GM21717 (cell line): ENCODE results near the gene SARM1.

Experiments
- ATAC-seq: cut with Tn5 transposase; IDR thresholded peaks from one replicate; pipeline ENCODE4 v1.9.1; 2021; ENCODE audit warnings: mild to moderate bottlenecking, moderate library complexity; ENCODE audit not compliant: unreplicated experiment

Gene SARM1

GRCh38 chr17:28367641-28368305, 3.7 kb upstream of the SARM1 start:
- ATAC-seq, result no peak

- ATAC-seq, result no peak
Observed at GRCh38 chr17:28368306-28368831, 3.1 kb upstream of the SARM1 start.

GRCh38 chr17:28368915-28369683, 2.4 kb upstream of the SARM1 start:
- no peak for ATAC-seq

- ATAC-seq, result no peak
Observed at GRCh38 chr17:28369684-28370034, 1.8 kb upstream of the SARM1 start.

- ATAC-seq, result no peak
Observed at GRCh38 chr17:28370035-28370743, 1.3 kb upstream of the SARM1 start, which contains the start of gene VTN. Gene VTN, minus strand, starts transcription at chr17:28370307. Its CDS starts 104 bp downstream, at chr17:28370203.

GRCh38 chr17:28370744-28371103, 770 bp upstream of the SARM1 start:
- ATAC-seq, result no peak

- ATAC-seq, result peak; percentile 12
Observed at GRCh38 chr17:28372203-28372944, 880 bp downstream of the SARM1 start.

- no peak for ATAC-seq
Observed at GRCh38 chr17:28372945-28373274, 1.4 kb downstream of the SARM1 start.

GRCh38 chr17:28379814-28380801, 8.6 kb downstream of the SARM1 start:
- ATAC-seq, result no peak

- ATAC-seq, result no peak
Observed at GRCh38 chr17:28381141-28381825, 9.8 kb downstream of the SARM1 start.

GRCh38 chr17:28384281-28385036, 13.0 kb downstream of the SARM1 start:
- ATAC-seq, result no peak

- no peak for ATAC-seq
Observed at GRCh38 chr17:28385037-28385400, 13.5 kb downstream of the SARM1 start.

GRCh38 chr17:28385406-28385805, 13.9 kb downstream of the SARM1 start:
- ATAC-seq, result no peak

- no peak for ATAC-seq
Observed at GRCh38 chr17:28386391-28386790, 14.9 kb downstream of the SARM1 start.

- ATAC-seq, result no peak
Observed at GRCh38 chr17:28388106-28388505, 16.6 kb downstream of the SARM1 start.

GRCh38 chr17:28390141-28390540, 18.6 kb downstream of the SARM1 start:
- ATAC-seq, result no peak

- ATAC-seq, result no peak
Observed at GRCh38 chr17:28390563-28390962, 19.1 kb downstream of the SARM1 start.

- ATAC-seq, result no peak
Observed at GRCh38 chr17:28390984-28391383, 19.5 kb downstream of the SARM1 start.

- ATAC-seq, result no peak
Observed at GRCh38 chr17:28391401-28391800, 19.9 kb downstream of the SARM1 start.
